WTC11 (cell line): ENCODE measurements around the gene EFCC1. TPM values are rescaled to one million over a fixed set of nuclear protein-coding genes. Genes with fewer than 3 reads are reported as not detected.

Experiments used
- ATAC-seq: fragments of 200-7000 bp; cut with Tn5 transposase; 2 replicates; pipeline ENCODE4 v1.10.0; 2021; ENCODE audit warnings: mild to moderate bottlenecking, moderate library complexity
- CTCF ChIA-PET: fragments of 300-600 bp; sonication (Branson Sonifier 250); formaldehyde crosslinking; loops from one replicate; lab custom pipeline; 2021; ENCODE audit warnings: antibody characterized with exemption; lab: Charles Lee
- POLR2A ChIA-PET: fragments of 350-600 bp; sonication (Branson Sonifier 250); formaldehyde crosslinking; loops from one replicate; lab custom pipeline; 2021; ENCODE audit warnings: antibody characterized with exemption; lab: Charles Lee
- DNase-seq: peaks from one replicate; pipeline ENCODE4 v3.0.0; 2021; ENCODE audit warnings: low spot score
- H3K27ac Mint-ChIP-seq: 2 replicates; pipeline ENCODE4 v1.8.0; 2021; ENCODE audit warnings: mixed read lengths
- H3K27me3 Mint-ChIP-seq: 2 replicates; pipeline ENCODE4 v1.8.0; 2021; ENCODE audit warnings: low read depth, mild to moderate bottlenecking, moderate library complexity, mixed read lengths
- H3K36me3 Mint-ChIP-seq: 2 replicates; pipeline ENCODE4 v1.8.0; 2021; ENCODE audit warnings: mixed read lengths
- H3K4me1 Mint-ChIP-seq: 2 replicates; pipeline ENCODE4 v1.8.0; 2022; ENCODE audit warnings: mixed read lengths
- H3K4me3 Mint-ChIP-seq: 2 replicates; pipeline ENCODE4 v1.8.0; 2021; ENCODE audit warnings: mild to moderate bottlenecking, moderate library complexity, mixed read lengths
- H3K9me3 Mint-ChIP-seq: 2 replicates; pipeline ENCODE4 v1.8.0; 2021; ENCODE audit warnings: mixed read lengths
- ATF1 ChIP-seq: sonication (generic); formaldehyde crosslinking; IDR thresholded peaks from 2 replicates; pipeline ENCODE4 v1.8.1; 2023; ENCODE audit warnings: mild to moderate bottlenecking, moderate library complexity, missing genetic modification reagents
- CREB1 ChIP-seq: sonication (generic); formaldehyde crosslinking; IDR thresholded peaks from 2 replicates; pipeline ENCODE4 v1.8.0; 2023; ENCODE audit warnings: mild to moderate bottlenecking, missing genetic modification reagents
- EMX1 ChIP-seq: fragments of 250-450 bp; sonication (Bioruptor Pico); IDR thresholded peaks from 2 replicates; pipeline ENCODE4 v1.8.0; 2021; ENCODE audit warnings: mild to moderate bottlenecking
- FOXP1 ChIP-seq: sonication (generic); formaldehyde crosslinking; IDR thresholded peaks from 2 replicates; pipeline ENCODE4 v1.8.0; 2022; ENCODE audit warnings: missing genetic modification reagents, mild to moderate bottlenecking, moderate library complexity, borderline replicate concordance
- NFATC4 ChIP-seq: fragments of 250-450 bp; sonication (Bioruptor Pico); IDR thresholded peaks from 2 replicates; pipeline ENCODE4 v1.9.0; 2021; ENCODE audit warnings: mild to moderate bottlenecking
- NFE2L1 ChIP-seq: sonication (generic); formaldehyde crosslinking; IDR thresholded peaks from 2 replicates; pipeline ENCODE4 v1.8.1; 2023; ENCODE audit warnings: missing genetic modification reagents
- PRRX2 ChIP-seq: fragments of 250-450 bp; sonication (Bioruptor Pico); IDR thresholded peaks from 2 replicates; pipeline ENCODE4 v1.8.0; 2021; ENCODE audit warnings: mild to moderate bottlenecking
- RORB ChIP-seq: fragments of 250-450 bp; sonication (Bioruptor Pico); IDR thresholded peaks from 2 replicates; pipeline ENCODE4 v1.9.0; 2021; ENCODE audit warnings: mild to moderate bottlenecking
- SMAD4 ChIP-seq: sonication (generic); formaldehyde crosslinking; IDR thresholded peaks from 2 replicates; pipeline ENCODE4 v1.8.0; 2022; ENCODE audit warnings: mild to moderate bottlenecking, missing genetic modification reagents
- ZBTB21 ChIP-seq: sonication (generic); formaldehyde crosslinking; IDR thresholded peaks from 2 replicates; pipeline ENCODE4 v1.8.1; 2023; ENCODE audit warnings: mild to moderate bottlenecking, missing genetic modification reagents, borderline replicate concordance
- ZNF232 ChIP-seq: sonication (generic); formaldehyde crosslinking; IDR thresholded peaks from 2 replicates; pipeline ENCODE4 v1.8.0; 2022; ENCODE audit warnings: mild to moderate bottlenecking, missing genetic modification reagents
- ZNF423 ChIP-seq: fragments of 250-450 bp; sonication (Bioruptor Pico); IDR thresholded peaks from 2 replicates; pipeline ENCODE4 v2.1.2; 2022; ENCODE audit warnings: mild to moderate bottlenecking, moderate library complexity
- ZNF512 ChIP-seq: sonication (generic); formaldehyde crosslinking; IDR thresholded peaks from 2 replicates; pipeline ENCODE4 v1.8.1; 2022; ENCODE audit warnings: missing genetic modification reagents, borderline replicate concordance
- ZNF532 ChIP-seq: fragments of 250-450 bp; sonication (Bioruptor Pico); IDR thresholded peaks from 2 replicates; pipeline ENCODE4 v1.9.0; 2021; ENCODE audit warnings: mild to moderate bottlenecking, borderline replicate concordance
- total RNA-seq: library from RNA; stranded (reverse); gene quantifications from 3 replicates; pipeline ENCODE4 v1.2.3, GENCODE V29; 2021
- TF ChIP-seq, protein P1 (sequence below): sonication (generic); formaldehyde crosslinking; IDR thresholded peaks from 2 replicates; pipeline ENCODE4 v1.8.0; 2023; ENCODE audit warnings: missing genetic modification reagents
- TF ChIP-seq, protein P2 (sequence below): sonication (generic); formaldehyde crosslinking; IDR thresholded peaks from 2 replicates; pipeline ENCODE4 v1.8.0; 2022; ENCODE audit warnings: missing genetic modification reagents
- TF ChIP-seq, protein P3 (sequence below): sonication (generic); formaldehyde crosslinking; IDR thresholded peaks from 2 replicates; pipeline ENCODE4 v1.8.0; 2023; ENCODE audit warnings: mild to moderate bottlenecking, missing genetic modification reagents
- TF ChIP-seq, protein P4 (sequence below): sonication (generic); formaldehyde crosslinking; conservative IDR thresholded peaks from 2 replicates; pipeline ENCODE4 v1.8.1; 2023; ENCODE audit warnings: mild to moderate bottlenecking, low read depth, missing genetic modification reagents, moderate library complexity

Gene EFCC1
- total RNA-seq, 1 experiment from 2014 or later: 0.31 TPM

GRCh38 chr3:129017484-129017899 is 16.4 kb downstream of the EFCC1 start:
- H3K4me1 Mint-ChIP-seq: peaks cover 7% of the 10 kb centered on the region
- no peaks in the 10 kb centered on the region; the same call in 1 of the 2 replicates for H3K27me3 Mint-ChIP-seq
- H3K36me3 Mint-ChIP-seq: no peaks in the 10 kb centered on the region
- H3K27ac Mint-ChIP-seq: no peak overlapping the region
- CTCF ChIA-PET: interaction anchor here (0.8 to 3.2 kb wide), 3 partner anchors 9 to 299 kb away, joined by 4 to 38 read pairs (median 12); a partner anchor contains a TSS
- H3K9me3 Mint-ChIP-seq: peaks cover 4% of the 10 kb centered on the region; the same call in 1 of the 2 replicates
- H3K4me3 Mint-ChIP-seq: no peak overlapping the region
- POLR2A ChIA-PET: interaction anchor here (1.1 kb wide), 1 partner anchor 9 kb away, joined by 3 read pairs; no protein-coding TSS in a partner anchor
- TF ChIP-seq NFE2L1 (CRISPR knock-in tag): no peak
- no peak for TF ChIP-seq CREB1
- TF ChIP-seq, protein P1, sequence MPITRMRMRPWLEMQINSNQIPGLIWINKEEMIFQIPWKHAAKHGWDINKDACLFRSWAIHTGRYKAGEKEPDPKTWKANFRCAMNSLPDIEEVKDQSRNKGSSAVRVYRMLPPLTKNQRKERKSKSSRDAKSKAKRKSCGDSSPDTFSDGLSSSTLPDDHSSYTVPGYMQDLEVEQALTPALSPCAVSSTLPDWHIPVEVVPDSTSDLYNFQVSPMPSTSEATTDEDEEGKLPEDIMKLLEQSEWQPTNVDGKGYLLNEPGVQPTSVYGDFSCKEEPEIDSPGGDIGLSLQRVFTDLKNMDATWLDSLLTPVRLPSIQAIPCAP: no peak
- TF ChIP-seq ATF1: no peak
- TF ChIP-seq ZNF532: no peak
- TF ChIP-seq PRRX2 (CRISPR knock-in tag): no peak
- TF ChIP-seq, protein P2, sequence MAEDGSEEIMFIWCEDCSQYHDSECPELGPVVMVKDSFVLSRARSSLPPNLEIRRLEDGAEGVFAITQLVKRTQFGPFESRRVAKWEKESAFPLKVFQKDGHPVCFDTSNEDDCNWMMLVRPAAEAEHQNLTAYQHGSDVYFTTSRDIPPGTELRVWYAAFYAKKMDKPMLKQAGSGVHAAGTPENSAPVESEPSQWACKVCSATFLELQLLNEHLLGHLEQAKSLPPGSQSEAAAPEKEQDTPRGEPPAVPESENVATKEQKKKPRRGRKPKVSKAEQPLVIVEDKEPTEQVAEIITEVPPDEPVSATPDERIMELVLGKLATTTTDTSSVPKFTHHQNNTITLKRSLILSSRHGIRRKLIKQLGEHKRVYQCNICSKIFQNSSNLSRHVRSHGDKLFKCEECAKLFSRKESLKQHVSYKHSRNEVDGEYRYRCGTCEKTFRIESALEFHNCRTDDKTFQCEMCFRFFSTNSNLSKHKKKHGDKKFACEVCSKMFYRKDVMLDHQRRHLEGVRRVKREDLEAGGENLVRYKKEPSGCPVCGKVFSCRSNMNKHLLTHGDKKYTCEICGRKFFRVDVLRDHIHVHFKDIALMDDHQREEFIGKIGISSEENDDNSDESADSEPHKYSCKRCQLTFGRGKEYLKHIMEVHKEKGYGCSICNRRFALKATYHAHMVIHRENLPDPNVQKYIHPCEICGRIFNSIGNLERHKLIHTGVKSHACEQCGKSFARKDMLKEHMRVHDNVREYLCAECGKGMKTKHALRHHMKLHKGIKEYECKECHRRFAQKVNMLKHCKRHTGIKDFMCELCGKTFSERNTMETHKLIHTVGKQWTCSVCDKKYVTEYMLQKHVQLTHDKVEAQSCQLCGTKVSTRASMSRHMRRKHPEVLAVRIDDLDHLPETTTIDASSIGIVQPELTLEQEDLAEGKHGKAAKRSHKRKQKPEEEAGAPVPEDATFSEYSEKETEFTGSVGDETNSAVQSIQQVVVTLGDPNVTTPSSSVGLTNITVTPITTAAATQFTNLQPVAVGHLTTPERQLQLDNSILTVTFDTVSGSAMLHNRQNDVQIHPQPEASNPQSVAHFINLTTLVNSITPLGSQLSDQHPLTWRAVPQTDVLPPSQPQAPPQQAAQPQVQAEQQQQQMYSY: no peak
- TF ChIP-seq EMX1: no peak
- no peak for TF ChIP-seq RORB (CRISPR knock-in tag)
- no peak for TF ChIP-seq SMAD4 (CRISPR knock-in tag)
- no peak for TF ChIP-seq ZNF423 (CRISPR knock-in tag)
- no peak for TF ChIP-seq FOXP1
- ATAC-seq (no peak), DNase-seq (no peak)

DNA sequence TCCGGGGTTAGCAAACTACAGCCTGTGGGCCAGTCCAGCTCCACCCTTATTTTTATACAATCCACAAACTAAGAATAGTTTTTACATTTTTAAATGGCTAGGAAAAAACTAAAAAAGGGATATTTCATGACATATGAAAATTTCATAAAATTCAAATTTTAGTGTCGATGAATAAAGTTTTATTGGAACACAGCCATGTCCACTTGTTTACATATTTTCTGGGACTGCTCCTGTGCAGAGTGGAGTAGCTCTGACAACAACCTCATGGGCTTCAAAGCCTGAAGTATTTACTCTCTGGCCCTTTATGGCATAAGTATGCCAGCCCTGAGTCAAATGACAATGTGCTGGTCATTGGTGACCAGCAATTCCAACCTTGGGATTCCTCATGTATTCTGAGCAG is 17.2 kb downstream of the EFCC1 start:
- peaks cover 4% of the 10 kb centered on the region; the same call in 1 of the 2 replicates for H3K9me3 Mint-ChIP-seq
- peaks cover 7% of the 10 kb centered on the region for H3K4me1 Mint-ChIP-seq
- H3K27ac Mint-ChIP-seq: no peak overlapping the region
- H3K4me3 Mint-ChIP-seq: no peak overlapping the region
- ChIA-PET CTCF (interaction anchor here (3.2 kb wide), 1 partner anchor 48 kb away, joined by 38 read pairs; no protein-coding TSS in a partner anchor), POLR2A (no interaction called here)
- H3K36me3 Mint-ChIP-seq: no peaks in the 10 kb centered on the region
- ATAC-seq: no peak
- H3K27me3 Mint-ChIP-seq: peaks cover 5% of the 10 kb centered on the region; the same call in 1 of the 2 replicates
- no peak for DNase-seq
- no peak for TF ChIP-seq ZNF512 (CRISPR knock-in tag)
- no peak for TF ChIP-seq ZBTB21 (CRISPR knock-in tag)
- TF ChIP-seq, protein P1: no peak
- TF ChIP-seq, protein P3, sequence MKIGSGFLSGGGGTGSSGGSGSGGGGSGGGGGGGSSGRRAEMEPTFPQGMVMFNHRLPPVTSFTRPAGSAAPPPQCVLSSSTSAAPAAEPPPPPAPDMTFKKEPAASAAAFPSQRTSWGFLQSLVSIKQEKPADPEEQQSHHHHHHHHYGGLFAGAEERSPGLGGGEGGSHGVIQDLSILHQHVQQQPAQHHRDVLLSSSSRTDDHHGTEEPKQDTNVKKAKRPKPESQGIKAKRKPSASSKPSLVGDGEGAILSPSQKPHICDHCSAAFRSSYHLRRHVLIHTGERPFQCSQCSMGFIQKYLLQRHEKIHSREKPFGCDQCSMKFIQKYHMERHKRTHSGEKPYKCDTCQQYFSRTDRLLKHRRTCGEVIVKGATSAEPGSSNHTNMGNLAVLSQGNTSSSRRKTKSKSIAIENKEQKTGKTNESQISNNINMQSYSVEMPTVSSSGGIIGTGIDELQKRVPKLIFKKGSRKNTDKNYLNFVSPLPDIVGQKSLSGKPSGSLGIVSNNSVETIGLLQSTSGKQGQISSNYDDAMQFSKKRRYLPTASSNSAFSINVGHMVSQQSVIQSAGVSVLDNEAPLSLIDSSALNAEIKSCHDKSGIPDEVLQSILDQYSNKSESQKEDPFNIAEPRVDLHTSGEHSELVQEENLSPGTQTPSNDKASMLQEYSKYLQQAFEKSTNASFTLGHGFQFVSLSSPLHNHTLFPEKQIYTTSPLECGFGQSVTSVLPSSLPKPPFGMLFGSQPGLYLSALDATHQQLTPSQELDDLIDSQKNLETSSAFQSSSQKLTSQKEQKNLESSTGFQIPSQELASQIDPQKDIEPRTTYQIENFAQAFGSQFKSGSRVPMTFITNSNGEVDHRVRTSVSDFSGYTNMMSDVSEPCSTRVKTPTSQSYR (CRISPR knock-in tag): no peak
- TF ChIP-seq ZNF232: no peak
- TF ChIP-seq, protein P4, sequence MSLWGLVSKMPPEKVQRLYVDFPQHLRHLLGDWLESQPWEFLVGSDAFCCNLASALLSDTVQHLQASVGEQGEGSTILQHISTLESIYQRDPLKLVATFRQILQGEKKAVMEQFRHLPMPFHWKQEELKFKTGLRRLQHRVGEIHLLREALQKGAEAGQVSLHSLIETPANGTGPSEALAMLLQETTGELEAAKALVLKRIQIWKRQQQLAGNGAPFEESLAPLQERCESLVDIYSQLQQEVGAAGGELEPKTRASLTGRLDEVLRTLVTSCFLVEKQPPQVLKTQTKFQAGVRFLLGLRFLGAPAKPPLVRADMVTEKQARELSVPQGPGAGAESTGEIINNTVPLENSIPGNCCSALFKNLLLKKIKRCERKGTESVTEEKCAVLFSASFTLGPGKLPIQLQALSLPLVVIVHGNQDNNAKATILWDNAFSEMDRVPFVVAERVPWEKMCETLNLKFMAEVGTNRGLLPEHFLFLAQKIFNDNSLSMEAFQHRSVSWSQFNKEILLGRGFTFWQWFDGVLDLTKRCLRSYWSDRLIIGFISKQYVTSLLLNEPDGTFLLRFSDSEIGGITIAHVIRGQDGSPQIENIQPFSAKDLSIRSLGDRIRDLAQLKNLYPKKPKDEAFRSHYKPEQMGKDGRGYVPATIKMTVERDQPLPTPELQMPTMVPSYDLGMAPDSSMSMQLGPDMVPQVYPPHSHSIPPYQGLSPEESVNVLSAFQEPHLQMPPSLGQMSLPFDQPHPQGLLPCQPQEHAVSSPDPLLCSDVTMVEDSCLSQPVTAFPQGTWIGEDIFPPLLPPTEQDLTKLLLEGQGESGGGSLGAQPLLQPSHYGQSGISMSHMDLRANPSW (CRISPR knock-in tag): no peak
- no peak for TF ChIP-seq NFATC4
